NK-92 treated with Interleukin-12 subunit alpha and Interleukin-12 subunit beta, amount 100 ng/mL, for 24 hours (cell line): ENCODE results near the gene ARMC5.
"Not testable (repeated sequence)": the region's sequence is repeated elsewhere in the genome, so short reads cannot be mapped to it uniquely, and the experiment has no call there.

ENCODE experiments used
- DNase-seq: peaks from one replicate; lab custom pipeline; 2025; lab: John Stamatoyannopoulos, UW

ARMC5 gene, protein sequence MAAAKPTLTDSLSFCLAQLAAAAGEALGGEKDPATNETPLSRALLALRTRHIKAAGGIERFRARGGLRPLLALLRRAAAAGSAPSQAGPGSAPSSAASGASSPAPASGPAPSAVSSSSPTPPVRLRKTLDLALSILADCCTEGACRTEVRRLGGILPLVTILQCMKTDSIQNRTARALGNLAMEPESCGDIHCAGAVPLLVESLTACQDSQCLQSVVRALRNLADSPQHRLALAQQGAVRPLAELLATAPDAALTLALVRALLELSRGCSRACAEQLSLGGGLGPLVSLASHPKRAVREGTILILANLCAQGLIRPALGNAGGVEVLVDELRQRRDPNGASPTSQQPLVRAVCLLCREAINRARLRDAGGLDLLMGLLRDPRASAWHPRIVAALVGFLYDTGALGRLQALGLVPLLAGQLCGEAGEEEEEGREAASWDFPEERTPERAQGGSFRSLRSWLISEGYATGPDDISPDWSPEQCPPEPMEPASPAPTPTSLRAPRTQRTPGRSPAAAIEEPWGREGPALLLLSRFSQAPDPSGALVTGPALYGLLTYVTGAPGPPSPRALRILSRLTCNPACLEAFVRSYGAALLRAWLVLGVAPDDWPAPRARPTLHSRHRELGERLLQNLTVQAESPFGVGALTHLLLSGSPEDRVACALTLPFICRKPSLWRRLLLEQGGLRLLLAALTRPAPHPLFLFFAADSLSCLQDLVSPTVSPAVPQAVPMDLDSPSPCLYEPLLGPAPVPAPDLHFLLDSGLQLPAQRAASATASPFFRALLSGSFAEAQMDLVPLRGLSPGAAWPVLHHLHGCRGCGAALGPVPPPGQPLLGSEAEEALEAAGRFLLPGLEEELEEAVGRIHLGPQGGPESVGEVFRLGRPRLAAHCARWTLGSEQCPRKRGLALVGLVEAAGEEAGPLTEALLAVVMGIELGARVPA

DNA sequence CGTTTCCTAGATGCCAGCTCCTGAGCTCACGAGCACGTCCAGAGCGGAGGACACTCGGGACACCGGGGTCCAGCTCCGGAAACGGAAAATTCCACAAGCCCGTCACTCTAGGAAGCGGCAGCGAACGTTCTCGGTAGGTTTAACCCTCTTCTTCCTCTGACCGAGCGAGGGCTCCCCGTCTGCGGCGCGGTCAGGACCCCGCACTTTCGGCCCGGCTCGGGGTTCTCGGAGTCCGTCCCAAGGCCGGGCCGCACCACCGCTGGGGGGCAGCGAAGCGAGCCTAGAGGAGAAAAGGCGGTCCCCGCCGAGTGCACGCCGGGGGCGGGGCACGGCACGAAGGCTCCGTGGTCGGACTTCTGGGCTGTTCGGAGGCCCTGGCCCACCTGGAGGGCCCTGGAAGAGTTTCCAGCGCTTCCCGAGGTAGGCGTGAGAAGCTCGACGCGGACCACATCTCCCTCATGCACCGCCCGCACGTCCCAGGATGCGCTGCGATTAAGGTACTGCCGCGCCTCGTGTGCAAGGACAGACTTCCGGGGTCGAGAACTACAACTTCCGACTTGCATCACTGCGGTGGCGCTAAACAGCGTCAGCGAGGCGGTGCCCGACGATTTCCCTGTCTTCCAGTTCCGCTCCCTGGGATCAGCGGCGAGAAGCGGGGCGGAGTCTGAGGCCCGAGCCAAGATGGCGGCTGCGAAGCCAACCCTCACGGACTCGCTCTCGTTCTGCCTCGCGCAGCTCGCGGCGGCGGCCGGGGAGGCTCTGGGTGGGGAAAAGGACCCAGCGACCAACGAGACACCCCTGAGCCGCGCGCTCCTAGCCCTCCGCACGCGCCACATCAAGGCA, at the start of gene ARMC5:
Gene ARMC5 (plus strand): TSS at position 658 of the 843 bp plus-strand sequence. CDS start 24 bp downstream, at position 682.
- DNase-seq = peak; percentile 96

DNA sequence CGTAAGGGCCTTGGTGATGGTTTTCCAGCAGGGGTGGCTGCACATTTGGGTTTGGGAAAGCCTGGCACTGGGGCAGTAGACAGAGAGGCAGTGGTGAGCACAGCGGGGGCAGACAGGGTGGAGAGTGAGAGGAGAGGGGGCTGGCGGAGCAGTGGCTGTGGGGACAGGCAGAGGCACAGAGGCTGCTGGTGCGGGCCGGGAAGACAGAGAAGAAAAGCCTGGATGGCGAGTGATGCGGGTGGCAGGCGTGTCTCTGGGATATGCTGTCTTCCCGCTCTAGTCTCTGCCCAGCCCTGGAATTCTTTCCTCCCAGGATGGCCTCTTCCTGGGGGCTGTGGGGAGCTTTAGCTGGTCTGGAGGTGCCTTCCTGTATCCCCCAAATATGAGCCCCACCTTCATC, 49.2 kb upstream of the ARMC5 start:
- no peak for DNase-seq

DNA sequence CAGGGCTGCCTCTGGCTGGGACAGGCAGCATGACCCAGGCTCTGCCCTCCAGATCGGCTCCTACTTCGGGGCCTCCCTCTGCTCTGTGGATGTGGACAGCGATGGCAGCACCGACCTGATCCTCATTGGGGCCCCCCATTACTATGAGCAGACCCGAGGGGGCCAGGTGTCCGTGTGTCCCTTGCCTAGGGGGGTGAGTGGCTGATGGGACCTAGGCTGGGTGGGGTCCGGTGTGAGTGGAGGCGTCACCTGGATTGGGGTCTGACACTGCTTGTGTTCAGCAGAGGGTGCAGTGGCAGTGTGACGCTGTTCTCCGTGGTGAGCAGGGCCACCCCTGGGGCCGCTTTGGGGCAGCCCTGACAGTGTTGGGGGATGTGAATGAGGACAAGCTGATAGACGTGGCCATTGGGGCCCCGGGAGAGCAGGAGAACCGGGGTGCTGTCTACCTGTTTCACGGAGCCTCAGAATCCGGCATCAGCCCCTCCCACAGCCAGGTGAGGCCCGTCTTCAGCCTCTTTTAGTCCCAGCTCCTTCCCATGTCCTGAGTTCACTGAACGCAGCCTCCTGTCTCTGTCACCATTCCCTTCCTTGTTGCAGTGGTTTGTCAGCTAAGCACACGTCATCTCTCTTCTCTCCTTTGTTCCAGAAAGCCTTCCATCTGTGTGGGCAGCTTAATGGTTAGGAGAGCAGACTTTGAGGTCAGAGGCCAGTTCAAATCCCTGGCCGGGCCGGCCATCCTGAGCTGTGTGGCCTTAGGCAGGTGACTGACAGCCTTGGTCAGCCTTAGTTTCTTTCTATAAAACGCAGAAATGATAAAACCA, 48.1 kb upstream of the ARMC5 start:
- DNase-seq = no peak

DNA sequence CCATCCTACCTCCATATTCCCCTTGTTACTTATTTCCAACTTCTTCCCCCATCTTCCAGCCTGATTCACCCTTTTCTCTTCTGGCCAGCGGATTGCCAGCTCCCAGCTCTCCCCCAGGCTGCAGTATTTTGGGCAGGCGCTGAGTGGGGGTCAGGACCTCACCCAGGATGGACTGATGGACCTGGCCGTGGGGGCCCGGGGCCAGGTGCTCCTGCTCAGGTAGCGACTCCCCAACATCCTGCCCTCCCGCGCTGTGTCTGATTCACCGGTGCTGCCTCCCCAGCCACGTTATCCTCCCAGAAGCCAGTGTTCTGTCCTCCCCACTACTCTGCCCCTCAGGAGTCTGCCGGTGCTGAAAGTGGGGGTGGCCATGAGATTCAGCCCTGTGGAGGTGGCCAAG, 46.6 kb upstream of the ARMC5 start:
- no peak for DNase-seq

DNA sequence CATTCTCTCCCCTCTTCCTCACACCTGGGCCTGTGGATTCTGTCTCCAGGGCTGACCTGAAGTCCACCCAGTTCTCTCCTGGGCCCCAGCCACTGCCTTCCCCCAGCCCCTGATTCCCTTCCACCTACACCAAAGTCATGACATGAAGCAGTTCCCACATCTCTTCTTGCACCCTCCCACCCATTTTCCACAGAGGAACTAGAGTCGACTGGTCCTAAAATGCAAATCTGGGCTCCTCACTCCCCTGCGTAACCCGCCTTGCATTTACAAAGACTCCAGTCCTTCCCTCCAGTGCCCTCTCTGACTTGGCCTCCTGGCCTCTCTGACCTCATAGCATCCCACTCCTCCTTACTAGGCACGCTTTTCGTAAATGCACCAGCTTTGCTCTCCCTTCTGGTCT, 45.9 kb upstream of the ARMC5 start:
- no peak for DNase-seq

DNA sequence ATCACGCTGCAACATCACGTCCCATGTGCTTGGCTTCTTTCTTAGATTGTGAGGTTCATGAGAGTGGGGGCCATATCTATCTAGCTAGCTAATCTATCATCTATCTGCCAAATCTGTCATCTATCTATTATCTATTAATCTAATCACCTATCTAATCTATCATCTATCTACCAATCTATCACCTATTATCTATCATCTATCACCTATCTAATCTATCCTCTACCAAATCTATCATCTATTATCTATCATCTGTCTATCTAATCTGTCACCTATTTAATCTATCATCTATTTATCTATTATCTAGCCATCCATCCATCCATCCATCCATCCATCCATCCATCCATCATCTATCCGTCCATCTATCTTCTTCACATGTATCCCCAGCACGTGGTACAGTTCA, 45.4 kb upstream of the ARMC5 start:
- DNase-seq = no peak

DNA sequence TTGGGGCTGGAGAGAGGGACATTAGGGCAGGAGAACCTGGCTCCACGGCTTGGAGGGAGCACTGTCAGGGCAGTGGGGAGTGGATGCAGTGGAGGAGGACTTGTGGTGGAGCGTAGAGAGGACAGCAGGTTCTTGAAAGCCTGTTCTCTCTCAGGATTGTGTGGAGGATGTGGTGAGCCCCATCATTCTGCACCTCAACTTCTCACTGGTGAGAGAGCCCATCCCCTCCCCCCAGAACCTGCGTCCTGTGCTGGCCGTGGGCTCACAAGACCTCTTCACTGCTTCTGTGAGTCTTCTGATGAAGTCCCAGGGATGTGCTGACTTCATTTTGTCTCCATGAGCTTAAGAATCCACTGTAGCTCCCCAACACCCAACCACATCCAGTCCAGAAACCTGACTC, 44.6 kb upstream of the ARMC5 start:
- no peak for DNase-seq

DNA sequence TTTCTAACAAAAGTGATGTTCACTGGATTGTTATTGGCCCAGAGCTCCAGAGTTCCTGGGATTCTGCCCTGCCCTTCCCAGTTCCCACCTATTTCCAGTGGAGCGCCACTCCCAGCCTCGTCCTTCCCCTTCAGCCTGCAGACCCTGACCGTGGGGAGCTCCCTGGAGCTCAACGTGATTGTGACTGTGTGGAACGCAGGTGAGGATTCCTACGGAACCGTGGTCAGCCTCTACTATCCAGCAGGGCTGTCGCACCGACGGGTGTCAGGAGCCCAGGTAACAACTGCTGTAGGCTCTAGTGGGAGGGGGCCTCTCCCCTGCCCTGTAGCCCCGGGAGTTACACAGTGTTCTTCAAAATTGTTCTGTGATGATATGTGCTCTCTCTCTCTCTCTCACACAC, 42.9 kb upstream of the ARMC5 start:
- no peak for DNase-seq

DNA sequence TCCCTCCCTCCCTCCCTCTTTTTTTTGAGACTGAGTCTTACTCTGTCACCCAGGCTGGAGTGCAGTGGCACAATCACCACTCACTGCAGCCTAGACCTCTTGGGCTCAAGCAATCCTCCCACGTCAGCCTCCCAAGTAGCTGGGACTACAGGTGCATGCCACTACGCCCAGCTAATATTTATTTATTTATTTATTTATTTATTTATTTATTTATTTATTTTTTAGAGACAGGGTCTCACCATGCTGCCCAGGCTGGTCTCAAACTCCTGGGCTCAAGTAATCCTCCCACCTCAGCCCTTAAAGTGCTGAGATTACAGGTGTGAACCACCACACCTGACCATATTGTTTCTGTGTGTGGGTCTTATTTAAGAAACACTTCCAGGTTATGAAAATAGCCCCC, 42.3 kb upstream of the ARMC5 start:
- not testable (repeated sequence) for DNase-seq

DNA sequence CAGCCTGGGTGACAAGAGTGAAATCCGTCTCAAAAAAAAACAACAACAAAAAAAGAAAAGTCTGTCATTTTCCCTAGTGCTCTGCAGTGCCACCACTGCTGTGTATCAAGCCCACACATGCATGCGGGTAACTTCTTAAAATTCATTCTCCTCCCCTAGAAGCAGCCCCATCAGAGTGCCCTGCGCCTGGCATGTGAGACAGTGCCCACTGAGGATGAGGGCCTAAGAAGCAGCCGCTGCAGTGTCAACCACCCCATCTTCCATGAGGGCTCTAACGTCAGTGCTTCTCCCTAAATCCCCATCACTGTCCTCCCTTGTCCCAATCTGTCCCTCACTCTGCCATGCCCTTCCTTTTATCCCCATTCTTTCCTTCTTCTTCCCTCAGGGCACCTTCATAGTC, 41.4 kb upstream of the ARMC5 start:
- no peak for DNase-seq

DNA sequence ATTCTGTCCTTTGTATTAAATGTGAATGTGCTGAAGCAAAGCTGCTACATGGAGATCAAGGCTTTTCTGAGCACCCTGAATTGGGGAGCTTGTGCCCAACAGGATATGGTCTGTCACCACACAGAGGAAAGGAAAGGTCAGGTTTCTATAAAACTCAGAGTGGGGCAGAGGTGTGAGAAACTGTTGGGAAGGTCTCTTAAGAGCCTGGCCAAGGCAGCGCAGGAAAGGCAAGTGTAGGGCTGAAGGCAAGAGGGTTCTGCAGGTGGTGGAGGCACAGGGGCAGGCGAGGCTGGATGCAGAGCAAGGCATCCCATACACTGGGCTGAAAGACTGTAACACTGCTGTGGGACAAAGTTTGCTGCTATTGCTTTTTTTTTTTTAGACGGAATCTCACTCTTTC, 39.3 kb upstream of the ARMC5 start:
- DNase-seq = peak; percentile 73

DNA sequence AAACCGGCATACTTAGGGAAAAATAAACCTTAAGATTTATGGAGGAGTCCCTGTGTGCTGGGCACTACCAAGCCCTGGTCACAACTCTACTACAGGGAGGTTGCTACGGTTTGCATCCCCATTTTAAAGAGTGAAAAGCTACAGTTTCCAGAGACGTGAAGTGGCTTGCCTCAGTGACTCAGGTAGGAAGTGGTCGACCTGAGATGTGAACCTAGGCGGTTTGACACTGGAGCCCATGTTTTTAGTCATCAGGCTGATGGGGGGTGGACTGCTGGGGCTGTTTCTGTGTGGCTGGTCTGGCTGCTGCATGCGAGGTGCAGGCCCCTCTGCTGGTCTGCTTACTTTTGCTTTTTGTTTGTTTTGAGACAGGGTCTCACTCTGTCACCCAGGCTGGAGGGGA, 37.7 kb upstream of the ARMC5 start:
- peak; percentile 84 for DNase-seq

DNA sequence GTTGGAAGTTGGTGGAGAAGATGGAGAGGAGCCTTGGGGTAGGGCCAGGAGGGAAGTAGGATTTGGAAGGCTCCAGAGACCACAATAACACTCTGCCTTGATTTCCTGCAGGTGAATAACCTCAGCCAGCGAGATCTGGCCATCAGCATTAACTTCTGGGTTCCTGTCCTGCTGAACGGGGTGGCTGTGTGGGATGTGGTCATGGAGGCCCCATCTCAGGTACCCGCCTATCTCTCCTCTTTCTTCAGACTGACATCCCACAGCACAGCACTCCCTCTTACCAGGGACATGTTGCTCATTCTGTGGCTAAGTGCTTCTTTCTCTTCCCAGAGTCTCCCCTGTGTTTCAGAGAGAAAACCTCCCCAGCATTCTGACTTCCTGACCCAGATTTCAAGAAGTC, 36.1 kb upstream of the ARMC5 start:
- DNase-seq = no peak

DNA sequence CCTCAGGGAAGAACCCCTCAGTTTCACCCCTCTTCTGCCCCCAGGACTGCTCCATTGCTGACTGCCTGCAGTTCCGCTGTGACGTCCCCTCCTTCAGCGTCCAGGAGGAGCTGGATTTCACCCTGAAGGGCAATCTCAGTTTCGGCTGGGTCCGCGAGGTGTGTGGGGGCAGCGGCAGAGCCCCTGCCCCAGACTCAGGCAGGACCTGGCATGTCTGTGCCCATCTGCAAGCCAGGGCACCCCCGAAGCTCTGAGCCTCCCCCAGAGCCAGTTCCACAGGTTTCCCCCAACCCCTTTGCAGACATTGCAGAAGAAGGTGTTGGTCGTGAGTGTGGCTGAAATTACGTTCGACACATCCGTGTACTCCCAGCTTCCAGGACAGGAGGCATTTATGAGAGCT, 35.5 kb upstream of the ARMC5 start:
- DNase-seq = no peak

DNA sequence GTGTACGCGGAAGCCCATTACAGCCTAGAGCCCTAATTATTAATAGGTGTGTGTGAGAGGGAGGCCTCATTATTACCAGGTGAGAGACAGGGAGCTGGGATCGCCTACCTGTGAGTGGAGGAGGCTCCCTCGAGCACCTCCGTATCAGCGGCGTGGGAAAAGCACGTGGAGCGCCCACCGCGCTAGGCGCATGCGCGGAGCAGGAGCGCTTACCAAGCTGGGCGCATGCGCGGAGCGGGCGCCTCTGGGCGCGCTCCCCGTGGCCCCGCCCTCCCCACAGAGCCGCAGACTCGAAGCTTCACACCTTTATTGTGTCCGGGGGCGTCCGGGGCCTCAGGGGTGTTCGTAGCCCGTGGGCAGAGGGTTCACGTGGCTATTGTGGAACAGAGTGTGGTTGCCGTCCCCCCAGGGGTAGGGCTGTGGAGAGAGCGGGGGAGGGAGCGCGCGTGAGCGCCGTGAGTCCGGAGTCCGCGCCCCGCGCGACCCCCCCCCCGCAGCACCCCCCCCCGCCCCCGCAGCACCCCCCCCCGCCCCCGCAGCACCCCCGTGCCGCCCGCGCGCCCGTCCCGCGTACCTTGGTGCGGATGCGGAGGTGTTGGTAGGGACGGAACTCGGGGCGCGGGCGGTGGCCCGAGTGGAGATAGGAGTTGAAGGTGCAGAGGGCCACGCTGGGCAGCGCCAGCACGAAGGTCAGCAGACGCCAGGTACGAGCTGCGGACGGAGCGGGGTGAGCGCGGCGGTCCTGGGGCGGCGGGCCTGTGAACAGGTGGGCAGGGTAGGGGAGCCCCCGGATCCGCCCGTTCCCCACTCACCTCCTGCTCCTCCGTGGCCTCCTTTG, 31.6 kb upstream of the ARMC5 start:
- DNase-seq = no peak

DNA sequence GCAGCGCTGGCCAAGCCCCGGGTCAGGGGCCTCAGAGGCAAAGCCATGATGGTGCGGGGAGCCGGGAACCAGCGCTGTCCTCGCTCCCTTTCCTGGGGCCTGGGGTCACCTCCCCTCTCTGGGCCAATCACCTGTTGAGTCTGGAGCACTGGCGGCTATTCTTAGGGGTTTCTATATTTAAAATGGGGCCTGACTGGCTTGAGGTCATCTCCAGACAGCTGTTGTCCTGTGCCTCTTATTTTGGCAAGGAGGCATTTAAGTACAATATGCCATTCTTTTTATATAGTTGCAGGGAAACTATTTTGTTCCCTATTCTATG, 31.1 kb upstream of the ARMC5 start, which contains the start of gene COX6A2:
Gene COX6A2 (minus strand): TSS at position 82 of the 319 bp plus-strand sequence. CDS start 35 bp downstream, at position 47.
- no peak for DNase-seq

DNA sequence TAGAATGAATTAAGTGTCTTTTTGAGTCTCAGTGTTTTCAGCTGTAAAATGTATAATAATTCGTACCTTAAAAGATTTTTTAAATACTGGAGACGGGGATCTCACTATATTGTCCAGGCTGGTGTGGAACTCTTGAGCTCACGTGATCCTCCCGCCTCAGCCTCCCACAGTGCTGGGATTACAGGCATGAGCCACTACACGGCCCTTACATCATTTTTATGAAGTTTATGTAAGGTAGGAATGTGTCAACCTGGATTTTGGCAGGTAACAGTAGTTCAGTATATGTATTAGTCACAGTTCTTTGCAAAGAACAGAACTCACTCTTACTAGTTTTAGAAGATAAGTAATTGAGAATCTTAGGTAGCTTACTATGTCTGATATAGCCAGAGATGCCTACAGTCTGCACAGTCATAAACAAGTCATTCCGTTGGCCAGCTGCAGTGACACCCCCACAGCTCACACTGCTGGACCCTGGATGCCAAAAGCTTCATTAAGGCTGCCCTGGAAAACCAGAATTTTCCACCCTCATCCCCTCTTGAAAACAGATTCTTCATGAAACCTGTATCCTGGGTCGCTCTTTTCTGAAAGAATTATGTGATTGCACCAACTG, 30.6 kb upstream of the ARMC5 start:
- DNase-seq = no peak

DNA sequence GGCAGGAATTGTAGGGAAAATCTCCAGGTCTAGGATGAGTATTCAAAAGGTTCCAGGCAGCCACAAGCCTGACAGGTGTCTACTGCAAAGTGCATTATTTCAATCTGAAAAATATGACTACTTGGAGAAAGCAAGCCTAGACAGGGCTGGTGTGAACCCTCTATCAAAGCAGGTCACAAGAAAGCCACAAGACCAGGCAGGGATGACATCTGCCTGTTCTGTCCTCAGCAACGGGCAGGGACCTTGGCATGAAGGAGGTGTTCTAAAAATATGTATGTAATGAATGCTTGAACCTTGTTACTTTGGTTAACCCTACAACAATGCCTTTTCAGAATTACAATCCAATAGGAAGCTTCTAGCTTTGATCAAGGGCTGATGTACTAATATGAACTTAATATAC, 30.0 kb upstream of the ARMC5 start:
- no peak for DNase-seq

DNA sequence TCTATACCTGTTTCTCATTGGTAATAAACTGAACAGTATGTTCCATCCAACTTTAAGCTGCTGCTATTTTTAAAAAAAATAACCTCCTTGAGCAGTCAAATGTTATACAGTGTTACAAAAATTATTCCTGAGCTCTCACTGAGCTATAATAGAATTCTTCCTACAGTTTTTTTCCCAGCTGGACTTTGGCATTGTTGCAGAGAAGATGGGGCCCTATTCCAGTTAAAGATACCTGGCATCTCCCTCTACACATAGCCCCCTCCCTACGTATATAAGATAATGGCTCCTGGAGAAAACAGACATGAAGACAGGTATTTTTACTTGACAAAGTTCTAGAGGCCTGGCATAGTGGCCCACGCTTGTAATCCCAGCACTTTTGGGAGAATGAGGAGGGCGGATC, 29.5 kb upstream of the ARMC5 start:
- DNase-seq = no peak
